Regular cardiac myocyte (primary cell): ENCODE results near the gene MAP1B. TPM values are rescaled to one million over a fixed set of nuclear protein-coding genes. Genes with fewer than 3 reads are reported as not detected.

Experiments used
- total RNA-seq: library from RNA; depleted of rRNA; stranded (reverse); fragments of >200 nt; gene quantifications from 2 replicates; pipeline ENCODE4 v1.2.3, GENCODE V29; 2014

The MAP1B gene
- 320 and 501 TPM in 2 replicates for total RNA-seq

DNA sequence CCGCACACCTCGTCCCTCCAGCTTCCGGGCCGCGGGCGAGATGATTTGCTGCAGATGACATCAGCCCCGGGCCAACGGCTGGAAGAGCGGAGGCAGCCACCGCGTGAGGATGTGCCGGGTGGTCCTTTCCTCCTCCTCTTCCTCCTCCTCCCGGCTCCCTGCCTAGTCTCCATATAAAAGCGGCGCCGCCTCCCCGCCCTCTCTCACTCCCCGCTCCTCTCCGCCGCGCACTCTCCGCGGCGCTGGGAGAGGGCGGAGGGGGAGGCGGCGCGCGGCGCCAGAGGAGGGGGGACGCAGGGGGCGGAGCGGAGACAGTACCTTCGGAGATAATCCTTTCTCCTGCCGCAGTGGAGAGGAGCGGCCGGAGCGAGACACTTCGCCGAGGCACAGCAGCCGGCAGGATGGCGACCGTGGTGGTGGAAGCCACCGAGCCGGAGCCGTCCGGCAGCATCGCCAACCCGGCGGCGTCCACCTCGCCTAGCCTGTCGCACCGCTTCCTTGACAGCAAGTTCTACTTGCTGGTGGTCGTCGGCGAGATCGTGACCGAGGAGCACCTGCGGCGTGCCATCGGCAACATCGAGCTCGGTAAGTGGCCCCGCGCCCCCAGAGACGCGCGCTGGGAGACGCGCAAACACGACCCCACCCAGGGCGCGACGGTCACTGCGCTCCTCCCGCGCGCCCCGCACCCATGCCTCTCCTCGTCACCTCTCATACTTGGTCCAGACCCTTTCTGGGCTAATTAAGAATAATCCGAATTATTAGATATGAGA, at the start of gene MAP1B:
MAP1B (plus strand) TSS at position 345 of the 770 bp plus-strand sequence; CDS start at position 402, 57 bp downstream.

Other genes with a start within 250 kb of the MAP1B start
- gene MRPS27, start 212.8 kb downstream of the MAP1B start, total RNA-seq, result 67.4 and 84.4 TPM in 2 replicates
- gene PTCD2, start 212.9 kb downstream of the MAP1B start, total RNA-seq, result 10.2 and 12.7 TPM in 2 replicates